Erythroblast (primary cell): Measurements from ENCODE around the gene ZNF680.

Source experiments
- DNase-seq, 2 experiments: peaks; one replicate each; lab custom pipeline; 2025; lab: John Stamatoyannopoulos, UW
- GATA1 ChIP-seq: IDR thresholded peaks from 2 replicates; pipeline ENCODE4 v1.6.1; 2011; ENCODE audit warnings: low read depth, mild to moderate bottlenecking, control low read depth, low read length, moderate library complexity
- POLR2A ChIP-seq: IDR thresholded peaks from 2 replicates; pipeline ENCODE4 v1.6.1; 2011; ENCODE audit warnings: mild to moderate bottlenecking, low read length

The ZNF680 gene

GRCh38 chr7:64562626-64563278, at the start of gene ZNF680:
ZNF680 (minus strand) TSS chr7:64563071; CDS start chr7:64562954, 117 bp downstream.
- DNase-seq: peak; percentile 93 to 94
- TF ChIP-seq POLR2A (peak; percentile 79), GATA1 (no peak)

DNA sequence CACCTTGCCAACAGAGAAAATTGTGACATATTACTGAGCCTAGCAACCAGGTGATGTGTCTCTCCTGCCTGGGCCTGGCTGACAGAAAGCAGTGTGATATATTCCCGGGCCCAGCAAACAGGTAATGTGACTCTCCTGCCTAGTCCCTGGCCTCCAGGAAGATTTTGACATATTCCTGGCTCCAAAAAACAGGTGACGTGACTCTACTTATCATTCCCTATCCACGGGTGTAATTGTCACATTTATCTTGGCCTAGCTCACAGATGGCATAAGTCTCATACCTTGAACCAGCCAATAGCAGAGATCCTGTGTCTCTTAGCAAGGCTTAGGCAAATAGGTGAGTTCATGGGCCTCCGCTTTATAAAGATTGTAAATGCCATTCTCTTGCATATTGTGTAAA, 49.6 kb upstream of the ZNF680 start:
- TF ChIP-seq POLR2A: no peak
- TF ChIP-seq GATA1: no peak
- DNase-seq: no peak

- no peak for TF ChIP-seq POLR2A
- no peak for TF ChIP-seq GATA1
- no peak for DNase-seq
Observed at GRCh38 chr7:64611717-64612116, 48.8 kb upstream of the ZNF680 start.

GRCh38 chr7:64610997-64611396, 48.1 kb upstream of the ZNF680 start:
- no peak for DNase-seq
- TF ChIP-seq POLR2A (no peak), GATA1 (no peak)

DNA sequence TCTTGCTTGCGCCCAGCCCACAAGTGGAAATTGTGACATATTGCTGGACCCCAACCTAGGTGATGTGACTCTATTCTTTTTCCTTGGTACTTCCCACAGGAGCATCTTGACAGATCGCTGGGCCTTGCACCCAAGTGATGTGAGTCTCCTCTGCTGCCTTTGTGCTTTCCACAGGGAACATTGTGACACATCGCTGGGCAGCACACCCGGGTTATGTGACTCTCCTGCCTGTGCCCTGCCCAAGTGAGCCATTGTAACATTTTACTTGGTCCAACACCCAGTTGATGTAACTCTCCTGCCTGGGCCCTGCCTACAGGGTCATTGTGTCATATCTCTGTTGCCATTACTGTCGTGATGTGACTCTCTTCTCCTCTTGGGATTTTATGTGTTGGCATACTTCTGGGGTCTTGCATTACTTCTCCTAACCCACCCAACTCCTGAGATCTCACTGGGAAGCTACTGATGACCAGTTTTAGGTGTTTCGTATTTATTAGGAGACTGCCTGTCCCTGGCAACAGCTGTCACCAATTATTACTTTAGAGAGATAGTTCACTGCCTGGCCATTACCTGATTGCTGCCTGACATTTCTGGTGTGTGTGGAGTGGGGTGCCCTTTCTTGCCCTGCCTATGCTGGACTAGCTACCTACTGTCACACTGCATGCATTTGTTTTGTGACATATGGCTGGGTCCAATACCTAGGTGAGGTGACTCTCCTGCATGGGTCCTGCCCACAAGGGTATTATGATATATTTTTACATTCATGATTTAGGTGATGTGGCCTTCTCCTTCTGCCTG, 45.4 kb upstream of the ZNF680 start:
- TF ChIP-seq GATA1 (no peak), POLR2A (no peak)
- DNase-seq: no peak

DNA sequence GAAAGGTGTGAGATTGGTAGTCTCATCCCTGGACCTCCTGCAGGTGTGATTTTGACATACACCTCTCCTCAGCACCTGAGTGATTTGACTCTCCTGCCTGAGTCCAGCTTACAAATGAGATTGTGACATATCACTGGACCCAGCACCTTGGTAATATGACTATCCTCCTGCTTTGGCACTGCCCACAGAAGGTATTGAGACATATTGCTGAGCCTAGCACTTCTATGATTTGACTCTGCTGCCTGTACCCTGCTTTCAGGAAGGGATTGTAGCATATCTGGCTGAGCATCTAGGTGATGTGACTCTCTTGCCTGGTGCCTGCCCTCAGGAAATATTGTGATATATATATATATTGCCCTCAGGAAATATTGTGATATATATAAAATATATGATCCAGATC, 43.5 kb upstream of the ZNF680 start:
- no peak for DNase-seq
- TF ChIP-seq GATA1 (no peak), POLR2A (no peak)

- DNase-seq: no peak
- TF ChIP-seq POLR2A (no peak), GATA1 (no peak)
Observed at GRCh38 chr7:64603271-64603670, 40.4 kb upstream of the ZNF680 start.

GRCh38 chr7:64602518-64602917, 39.6 kb upstream of the ZNF680 start:
- no peak for DNase-seq
- TF ChIP-seq POLR2A (no peak), GATA1 (no peak)

DNA sequence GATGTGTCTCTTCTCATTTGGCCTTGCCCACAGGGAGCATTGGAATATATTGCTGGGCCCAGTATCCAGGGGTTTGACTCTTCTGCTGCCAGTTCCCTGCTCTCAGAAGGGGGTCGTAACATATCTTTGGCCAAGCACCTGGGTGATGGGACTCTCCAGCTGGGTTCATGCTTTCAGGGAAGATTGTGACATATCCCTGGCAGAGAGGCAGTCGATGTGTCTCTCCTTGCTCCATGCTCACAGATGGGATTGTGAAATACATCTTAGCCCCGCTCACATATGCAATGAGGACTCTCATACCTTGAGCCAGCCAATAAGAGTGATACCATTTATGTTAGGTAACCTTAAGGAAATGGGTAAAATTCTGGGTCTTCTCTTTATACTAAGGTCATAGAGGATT, 39.2 kb upstream of the ZNF680 start:
- no peak for DNase-seq
- no peak for TF ChIP-seq POLR2A
- no peak for TF ChIP-seq GATA1

- no peak for DNase-seq
- TF ChIP-seq POLR2A: no peak
- TF ChIP-seq GATA1: no peak
Observed at GRCh38 chr7:64599359-64599758, 36.5 kb upstream of the ZNF680 start.

- TF ChIP-seq GATA1: no peak
- TF ChIP-seq POLR2A: no peak
Observed at GRCh38 chr7:64590971-64591370, 28.1 kb upstream of the ZNF680 start.

GRCh38 chr7:64581926-64582894, 19.3 kb upstream of the ZNF680 start:
- no peak for DNase-seq
- TF ChIP-seq GATA1 (no peak), POLR2A (no peak)

More at GRCh38 chr7:64590971-64591370, 28.1 kb upstream of the ZNF680 start:
- DNase-seq: no peak

GRCh38 chr7:64581391-64581790, 18.5 kb upstream of the ZNF680 start:
- no peak for TF ChIP-seq GATA1
- no peak for TF ChIP-seq POLR2A
- no peak for DNase-seq
